Mesenchymal stem cell (in vitro differentiated cells and primary cell): ENCODE measurements around the gene SYNM.

Experiments used
- DNase-seq: peaks from one replicate; pipeline ENCODE4 v3.0.0-alpha.2; 2013
- H2AFZ ChIP-seq: one replicate; pipeline ENCODE4 v1.6.1; 2013; ENCODE audit warnings: low read depth, mild to moderate bottlenecking, control low read depth, inconsistent platforms, low read length, moderate library complexity
- H2AK5ac ChIP-seq: 2 replicates; pipeline ENCODE4 v1.6.1; 2013; ENCODE audit warnings: low read length, moderate library complexity, mild to moderate bottlenecking, inconsistent platforms; ENCODE audit not compliant: severe bottlenecking
- H2BK120ac ChIP-seq: one replicate; pipeline ENCODE4 v1.6.1; 2013; ENCODE audit warnings: low read depth, mild to moderate bottlenecking, inconsistent platforms, low read length, moderate library complexity
- H2BK12ac ChIP-seq, 2 experiments: one replicate each; pipeline ENCODE4 v1.6.1; 2013; ENCODE audit warnings: inconsistent platforms in 2 of 2, low read length in 2 of 2, mild to moderate bottlenecking in 2 of 2, moderate library complexity in 2 of 2, control low read depth in 1 of 2
- H2BK15ac ChIP-seq: one replicate; pipeline ENCODE4 v1.6.1; 2013; ENCODE audit warnings: mild to moderate bottlenecking, low read depth, inconsistent platforms; ENCODE audit not compliant: poor library complexity, severe bottlenecking
- H2BK5ac ChIP-seq: 2 replicates; pipeline ENCODE4 v1.6.1; 2013; ENCODE audit warnings: low read depth, mild to moderate bottlenecking, low read length, control low read depth, inconsistent platforms; ENCODE audit not compliant: poor library complexity, severe bottlenecking
- H3K14ac ChIP-seq, 2 experiments: one replicate each; pipeline ENCODE4 v1.6.1; 2013; ENCODE audit warnings: inconsistent platforms in 2 of 2, low read length in 2 of 2, control low read depth in 1 of 2, mild to moderate bottlenecking in 1 of 2, moderate library complexity in 1 of 2
- H3K18ac ChIP-seq, 2 experiments: one replicate each; pipeline ENCODE4 v1.6.1; 2013; ENCODE audit warnings: inconsistent platforms in 2 of 2, low read length in 2 of 2, control low read depth in 1 of 2, low read depth in 1 of 2, mild to moderate bottlenecking in 1 of 2
- H3K23ac ChIP-seq, 2 experiments: one replicate each; pipeline ENCODE4 v1.6.1; 2013; ENCODE audit warnings: inconsistent platforms in 2 of 2, low read length in 2 of 2, mild to moderate bottlenecking in 2 of 2, moderate library complexity in 2 of 2, control low read depth in 1 of 2
- H3K27ac ChIP-seq: 2 replicates; pipeline ENCODE4 v1.5.1; 2013; ENCODE audit warnings: mild to moderate bottlenecking, moderate library complexity, low read length, control low read depth, inconsistent platforms; ENCODE audit not compliant: poor library complexity, severe bottlenecking
- H3K27me3 ChIP-seq, 2 experiments: 2 replicates each; pipeline versions ENCODE4 v1.6.1 to v1.7.0; 2013; ENCODE audit warnings: low read length in 2 of 2, mild to moderate bottlenecking in 2 of 2, moderate library complexity in 2 of 2, control low read depth in 1 of 2, inconsistent platforms in 1 of 2; ENCODE audit not compliant: control insufficient read depth in 1 of 2, insufficient read depth in 1 of 2
- H3K36me3 ChIP-seq, 2 experiments: 2 replicates each; pipeline versions ENCODE4 v1.6.1 to v1.7.0; 2013; ENCODE audit warnings: low read length in 2 of 2, control low read depth in 1 of 2, inconsistent platforms in 1 of 2, low read depth in 1 of 2, mild to moderate bottlenecking in 1 of 2; ENCODE audit not compliant: insufficient read depth in 2 of 2, control insufficient read depth in 1 of 2
- H3K4ac ChIP-seq, 2 experiments: one replicate each; pipeline ENCODE4 v1.6.1; 2013; ENCODE audit warnings: inconsistent platforms in 2 of 2, low read length in 2 of 2, mild to moderate bottlenecking in 2 of 2, moderate library complexity in 2 of 2, control low read depth in 1 of 2, low read depth in 1 of 2
- H3K4me1 ChIP-seq: 2 replicates; pipeline ENCODE4 v1.6.1; 2013; ENCODE audit warnings: low read depth, low read length, control low read depth; ENCODE audit not compliant: control insufficient read depth, insufficient read depth
- H3K4me2 ChIP-seq: 2 replicates; pipeline ENCODE4 v1.6.1; 2013; ENCODE audit warnings: low read length, mild to moderate bottlenecking, inconsistent platforms; ENCODE audit not compliant: poor library complexity, severe bottlenecking
- H3K4me3 ChIP-seq, 2 experiments: 2 replicates each; pipeline versions ENCODE4 v1.5.1 to v1.7.0; 2013; ENCODE audit warnings: low read length in 2 of 2, mild to moderate bottlenecking in 2 of 2, control low read depth in 1 of 2, low read depth in 1 of 2; ENCODE audit not compliant: insufficient read depth in 1 of 2
- H3K79me1 ChIP-seq: replicated peaks from 2 replicates; pipeline ENCODE4 v1.6.1; 2013; ENCODE audit warnings: mild to moderate bottlenecking, control low read depth, low read length, inconsistent platforms; ENCODE audit not compliant: poor library complexity, severe bottlenecking
- H3K9ac ChIP-seq: 2 replicates; pipeline ENCODE4 v1.7.0; 2013; ENCODE audit warnings: mild to moderate bottlenecking, low read length, moderate library complexity
- H3K9me3 ChIP-seq: 2 replicates; pipeline ENCODE4 v1.7.0; 2013; ENCODE audit warnings: mild to moderate bottlenecking, low read length; ENCODE audit not compliant: control insufficient read depth
- H4K8ac ChIP-seq: one replicate; pipeline ENCODE4 v1.6.1; 2013; ENCODE audit warnings: inconsistent platforms, mild to moderate bottlenecking, low read length, moderate library complexity
- H4K91ac ChIP-seq: one replicate; pipeline ENCODE4 v1.6.1; 2013; ENCODE audit warnings: mild to moderate bottlenecking, low read length, inconsistent platforms
- WGBS: methylation state at CpG from one replicate; pipeline ENCODE4 v1.1.7; 2013; ENCODE audit warnings: mixed read lengths; 5-methylcytosine and 5-hydroxymethylcytosine counted together

Gene SYNM

DNA sequence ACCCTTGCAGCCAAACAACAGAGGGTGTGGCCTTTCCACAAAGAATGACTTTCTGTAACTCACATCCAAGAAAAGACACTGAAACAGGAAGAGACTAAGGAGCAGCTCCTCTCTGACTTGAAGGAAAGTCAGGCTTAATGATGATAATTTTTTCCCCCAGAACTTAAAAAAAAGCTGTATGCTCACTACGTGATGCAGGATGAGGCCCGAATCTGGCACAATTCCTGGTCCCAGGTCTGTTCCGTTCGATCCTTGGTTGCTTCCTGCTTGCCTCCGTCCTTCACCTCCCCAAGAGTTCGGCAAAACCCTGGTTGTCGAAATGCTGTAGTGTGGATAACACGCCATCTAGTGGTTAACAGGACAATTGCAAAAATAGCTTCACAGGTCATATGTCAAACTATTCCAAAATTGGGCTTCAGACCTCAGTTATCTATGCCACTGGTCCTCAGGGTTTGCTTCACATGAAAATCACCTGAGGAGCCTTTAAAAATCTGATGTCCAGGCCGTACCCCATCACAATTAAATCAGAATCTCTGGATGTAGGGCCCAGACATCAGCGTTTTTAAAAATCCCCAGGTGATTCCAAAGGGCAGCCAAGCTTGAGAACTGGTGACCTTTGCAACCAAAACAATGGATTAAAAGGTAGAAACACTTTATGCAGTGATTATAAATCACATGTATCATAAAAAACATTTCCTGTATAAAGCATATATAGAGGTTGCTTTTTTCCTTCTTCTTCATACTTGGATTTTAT is 28.1 kb upstream of the SYNM start:
- no peaks in the 10 kb centered on the region for H3K36me3 ChIP-seq
- H3K23ac ChIP-seq = no peak overlapping the region
- H2AFZ ChIP-seq = no peak overlapping the region
- peak; percentile 79 for DNase-seq
- H3K79me1 ChIP-seq = no peaks in the 10 kb centered on the region
- no peak overlapping the region for H3K27ac ChIP-seq
- peaks cover 0 to 3% of the 10 kb centered on the region in 2 experiments for H3K27me3 ChIP-seq
- H3K4me1 ChIP-seq = no peaks in the 10 kb centered on the region
- no peak overlapping the region for H3K4ac ChIP-seq
- H3K14ac ChIP-seq = no peak overlapping the region
- H2BK5ac ChIP-seq = no peak overlapping the region
- no peak overlapping the region for H2BK15ac ChIP-seq
- H2BK12ac ChIP-seq = no peak overlapping the region
- H2BK120ac ChIP-seq = no peak overlapping the region
- peak overlapping the region in 1 of 2 experiments; percentile 69 for H3K4me3 ChIP-seq
- H3K9ac ChIP-seq = peak overlapping the region; percentile 87
- H4K8ac ChIP-seq = peak overlapping the region; percentile 29
- no peak overlapping the region for H2AK5ac ChIP-seq
- H4K91ac ChIP-seq = no peak overlapping the region
- WGBS = under 1% methylated on average over 10 of the region's 10 CpGs
- H3K18ac ChIP-seq = no peak overlapping the region
- no peaks in the 10 kb centered on the region for H3K9me3 ChIP-seq
- H3K4me2 ChIP-seq = peak overlapping the region; percentile 18

DNA sequence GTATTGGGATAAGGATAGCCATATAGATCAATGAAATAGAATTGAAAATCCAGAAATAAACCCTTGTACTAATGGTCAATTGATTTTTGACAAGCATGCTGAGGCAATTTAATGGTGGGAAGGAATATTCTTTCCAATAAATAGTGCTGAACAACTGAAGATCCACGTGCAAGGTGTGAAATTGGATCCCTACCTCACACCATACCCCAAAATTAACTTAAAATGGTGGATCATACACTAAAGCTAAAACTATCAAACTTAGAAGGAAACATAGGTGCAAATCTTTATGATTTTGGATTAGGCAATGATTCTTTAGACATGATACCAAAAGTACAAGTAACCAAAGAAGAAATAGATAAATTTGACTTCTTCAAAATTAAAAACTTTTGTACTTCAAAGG is 22.1 kb upstream of the SYNM start:
- Histone ChIP-seq H3K14ac (no peak overlapping the region), H3K23ac (no peak overlapping the region), H3K27me3 (no peaks in the 10 kb centered on the region), H3K79me1 (no peaks in the 10 kb centered on the region), H2AFZ (no peak overlapping the region), H3K9ac (no peak overlapping the region), H3K27ac (no peak overlapping the region), H3K18ac (no peak overlapping the region), H2BK120ac (no peak overlapping the region), H3K9me3 (no peaks in the 10 kb centered on the region), H4K8ac (no peak overlapping the region), H3K4me1 (peaks cover 3% of the 10 kb centered on the region), H2BK5ac (no peak overlapping the region), H3K4ac (no peak overlapping the region), H2AK5ac (no peak overlapping the region), H3K36me3 (no peaks in the 10 kb centered on the region), H4K91ac (no peak overlapping the region), H2BK15ac (no peak overlapping the region), H3K4me2 (no peak overlapping the region), H2BK12ac (no peak overlapping the region), H3K4me3 (no peak overlapping the region)
- DNase-seq = no peak
- WGBS = 100% methylated on average over 1 of the region's 1 CpG

DNA sequence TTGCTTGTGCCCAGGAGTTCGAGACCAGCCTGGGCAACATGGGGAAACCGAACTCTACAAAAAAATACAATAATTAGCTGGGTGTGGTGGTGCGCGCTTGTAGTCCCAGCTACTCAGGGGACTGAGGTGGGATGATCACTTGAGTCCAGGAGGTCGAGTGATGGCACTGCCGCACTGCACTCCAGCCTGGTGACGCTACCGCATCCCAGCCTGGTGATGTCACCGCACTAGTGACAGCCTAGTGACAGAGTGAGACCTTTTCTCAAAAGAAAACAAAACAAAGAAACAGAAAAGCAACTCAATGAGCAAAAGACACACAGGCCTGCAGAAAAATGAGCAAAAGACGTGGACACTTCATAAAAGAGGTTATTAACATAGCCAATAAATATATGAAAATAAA is 19.9 kb upstream of the SYNM start:
- Histone ChIP-seq H3K4me3 (no peak overlapping the region), H3K4me2 (no peak overlapping the region), H3K79me1 (no peaks in the 10 kb centered on the region), H2BK15ac (no peak overlapping the region), H2BK12ac (no peak overlapping the region), H2BK5ac (no peak overlapping the region), H4K8ac (no peak overlapping the region), H3K27me3 (no peaks in the 10 kb centered on the region), H3K4me1 (peaks cover 3% of the 10 kb centered on the region), H3K23ac (no peak overlapping the region), H2AK5ac (no peak overlapping the region), H3K9ac (no peak overlapping the region), H4K91ac (no peak overlapping the region), H3K36me3 (no peaks in the 10 kb centered on the region), H3K14ac (no peak overlapping the region), H2BK120ac (no peak overlapping the region), H2AFZ (no peak overlapping the region), H3K18ac (no peak overlapping the region), H3K4ac (no peak overlapping the region), H3K27ac (no peak overlapping the region), H3K9me3 (no peaks in the 10 kb centered on the region)
- DNase-seq = no peak
- WGBS = 93% methylated on average over 7 of the region's 10 CpGs

DNA sequence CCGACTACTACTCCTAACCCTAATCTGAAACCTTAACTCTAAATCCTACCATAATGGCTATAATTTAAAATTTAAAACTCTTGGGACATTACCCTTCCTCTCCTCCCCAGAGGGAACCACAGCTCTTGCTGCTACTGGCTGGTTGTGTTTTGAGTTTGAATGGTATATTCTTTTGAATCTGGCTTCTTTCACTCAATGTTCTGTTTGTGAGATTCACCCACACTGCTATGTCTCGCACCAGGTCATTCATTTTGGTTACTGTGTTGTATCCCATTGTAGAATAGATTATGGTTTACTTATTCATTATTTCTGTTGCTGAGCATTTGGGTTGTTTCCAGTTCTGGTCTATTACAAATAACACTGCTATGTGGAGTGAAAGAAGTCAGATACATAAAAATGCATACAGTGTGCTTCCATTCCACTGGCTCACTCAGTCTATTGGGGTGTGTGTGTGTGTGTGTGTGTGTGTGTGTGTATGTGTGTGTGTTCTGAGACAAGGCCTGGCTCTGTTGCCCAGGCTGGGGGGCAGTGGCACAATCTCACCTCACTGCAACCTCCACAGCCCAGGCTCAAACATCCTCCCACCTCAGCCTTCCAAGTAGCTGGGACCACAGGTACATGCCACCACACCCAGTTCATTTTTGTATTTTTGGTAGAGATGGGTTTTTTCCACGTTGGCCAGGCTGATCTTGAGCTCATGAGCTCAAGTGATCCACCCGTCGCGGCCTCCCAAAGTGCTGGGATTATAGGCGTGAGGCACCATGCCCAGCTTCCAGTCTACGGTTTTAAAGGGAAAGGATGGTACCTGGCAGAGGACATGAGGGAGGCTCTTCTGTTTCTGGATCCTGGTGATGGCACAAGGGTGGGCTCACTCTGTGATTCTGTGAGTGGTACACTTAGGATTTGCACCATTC is 19.2 kb upstream of the SYNM start:
- 84% methylated on average over 8 of the region's 8 CpGs for WGBS
- no peak overlapping the region for H2BK15ac ChIP-seq

More for the DNA sequence above, 19.2 kb upstream of the SYNM start:
- Histone ChIP-seq H2BK12ac (no peak overlapping the region), H3K4ac (no peak overlapping the region), H2AK5ac (no peak overlapping the region), H3K18ac (no peak overlapping the region), H3K4me1 (peaks cover 3% of the 10 kb centered on the region), H4K91ac (no peak overlapping the region), H2BK5ac (no peak overlapping the region), H3K27me3 (no peaks in the 10 kb centered on the region), H3K4me3 (no peak overlapping the region), H3K9me3 (no peaks in the 10 kb centered on the region), H3K9ac (no peak overlapping the region), H3K36me3 (no peaks in the 10 kb centered on the region), H4K8ac (no peak overlapping the region), H3K14ac (no peak overlapping the region), H3K4me2 (no peak overlapping the region), H3K27ac (no peak overlapping the region), H2BK120ac (no peak overlapping the region), H3K79me1 (no peaks in the 10 kb centered on the region), H3K23ac (no peak overlapping the region), H2AFZ (no peak overlapping the region)
- DNase-seq = peak; percentile 11
